HUES6 (cell line): ENCODE measurements around the gene SMIM38.

Source experiments
- H3K27ac ChIP-seq: 2 replicates; pipeline ENCODE4 v1.7.0; 2013; ENCODE audit warnings: low read depth, mild to moderate bottlenecking, low read length, inconsistent platforms
- H3K27me3 ChIP-seq: 2 replicates; pipeline ENCODE4 v1.6.1; 2013; ENCODE audit warnings: low read length; ENCODE audit not compliant: control insufficient read depth, insufficient read depth
- H3K36me3 ChIP-seq: 2 replicates; pipeline ENCODE4 v1.6.1; 2013; ENCODE audit warnings: low read length; ENCODE audit not compliant: control insufficient read depth, insufficient read depth
- H3K4me1 ChIP-seq: 2 replicates; pipeline ENCODE4 v1.6.1; 2013; ENCODE audit warnings: low read length; ENCODE audit not compliant: control insufficient read depth, insufficient read depth
- H3K4me3 ChIP-seq: 2 replicates; pipeline ENCODE4 v1.5.1; 2013; ENCODE audit warnings: low read depth, low read length
- H3K9ac ChIP-seq: one replicate; pipeline ENCODE4 v1.6.1; 2013; ENCODE audit warnings: mild to moderate bottlenecking, low read length
- H3K9me3 ChIP-seq: 2 replicates; pipeline ENCODE4 v1.6.1; 2013; ENCODE audit warnings: low read depth, low read length; ENCODE audit not compliant: control insufficient read depth, insufficient read depth

Gene SMIM38

DNA sequence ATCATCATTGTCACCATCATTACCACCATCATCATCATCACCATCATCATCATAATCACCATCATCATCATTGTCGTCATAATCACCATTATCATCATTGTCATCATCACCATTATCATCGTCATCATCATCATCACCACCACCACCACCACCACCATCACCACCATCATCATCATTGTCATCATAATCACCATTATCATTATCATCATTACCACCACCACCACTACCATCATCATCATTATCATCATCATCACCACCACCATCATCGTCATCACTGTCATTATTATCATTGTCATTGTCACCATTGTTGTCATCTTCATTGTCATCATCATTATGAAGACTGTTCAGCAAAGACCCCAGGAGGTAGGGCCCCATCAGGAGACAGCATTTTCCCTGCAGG, 33.3 kb downstream of the SMIM38 start:
- no peak overlapping the region for H3K4me3 ChIP-seq

DNA sequence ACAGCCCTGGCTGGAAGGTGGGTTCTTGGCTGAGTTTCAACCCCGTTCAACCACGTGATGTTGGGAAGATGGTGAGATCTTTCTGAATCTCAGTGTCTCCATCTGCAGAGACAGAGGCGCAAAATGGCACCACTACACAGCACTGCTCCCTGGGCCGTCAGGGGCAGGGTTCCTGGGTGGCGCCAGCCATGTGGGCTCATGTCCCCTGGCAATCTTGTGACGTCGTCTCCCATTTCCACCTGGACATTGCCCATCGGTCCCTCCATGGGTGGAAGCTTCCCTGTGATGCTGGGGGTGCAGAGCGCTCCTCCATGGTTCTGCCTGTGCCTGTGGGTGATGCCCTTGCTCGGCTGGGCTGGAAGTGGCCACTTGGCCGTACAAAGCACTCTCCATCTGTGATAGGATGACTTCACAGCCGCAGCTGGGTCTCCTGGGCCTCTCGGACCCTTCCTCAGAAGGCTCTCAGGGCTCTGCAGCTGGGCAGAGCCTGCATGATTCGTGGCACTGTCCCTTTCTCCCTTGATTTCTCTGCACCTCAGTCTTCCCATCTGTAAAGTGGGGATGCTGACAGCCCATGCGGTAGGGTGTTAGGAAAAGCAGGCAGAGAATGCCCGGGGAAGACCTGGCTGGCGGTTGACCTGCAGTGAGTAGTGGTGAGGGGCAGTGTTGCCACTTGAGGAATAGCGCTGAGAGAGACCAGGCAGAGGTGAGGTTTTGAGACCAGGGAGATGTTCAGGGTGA, 35.2 kb downstream of the SMIM38 start:
- Histone ChIP-seq H3K4me1 (no peaks in the 10 kb centered on the region; the same call in 1 of the 2 replicates), H3K27me3 (no peaks in the 10 kb centered on the region), H3K9me3 (peaks cover 9% of the 10 kb centered on the region), H3K9ac (no peak overlapping the region), H3K36me3 (no peaks in the 10 kb centered on the region), H3K4me3 (no peak overlapping the region), H3K27ac (no peak overlapping the region)

More for the DNA sequence above, 33.3 kb downstream of the SMIM38 start:
- Histone ChIP-seq H3K9ac (no peak overlapping the region), H3K27ac (no peak overlapping the region), H3K9me3 (peaks cover 9% of the 10 kb centered on the region), H3K27me3 (no peaks in the 10 kb centered on the region), H3K36me3 (no peaks in the 10 kb centered on the region), H3K4me1 (no peaks in the 10 kb centered on the region; the same call in 1 of the 2 replicates)

DNA sequence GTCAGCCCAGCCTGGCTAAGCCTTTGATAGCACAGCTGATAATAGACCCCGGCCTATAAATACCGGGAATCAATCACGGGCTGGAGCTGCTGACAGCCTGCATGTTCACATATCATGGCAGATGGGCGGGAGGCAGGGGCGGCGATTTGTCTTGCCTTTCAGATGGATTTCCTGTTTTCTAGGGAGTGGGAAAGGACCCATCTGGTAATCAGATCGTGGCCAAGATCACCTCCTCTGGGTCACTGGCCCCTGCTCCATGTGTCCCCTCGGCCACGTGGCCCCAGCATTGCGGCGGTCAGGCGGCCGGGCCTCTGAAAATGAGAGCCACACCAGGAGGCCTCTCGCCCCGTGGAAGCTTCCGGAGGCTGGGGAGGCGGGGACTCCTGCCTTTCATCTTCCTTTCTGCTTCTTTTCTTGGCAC, 36.6 kb downstream of the SMIM38 start:
- Histone ChIP-seq H3K27ac (no peak overlapping the region), H3K9me3 (peaks cover 6% of the 10 kb centered on the region), H3K9ac (no peak overlapping the region), H3K4me3 (no peak overlapping the region), H3K27me3 (no peaks in the 10 kb centered on the region), H3K4me1 (no peaks in the 10 kb centered on the region; the same call in 1 of the 2 replicates), H3K36me3 (no peaks in the 10 kb centered on the region)

DNA sequence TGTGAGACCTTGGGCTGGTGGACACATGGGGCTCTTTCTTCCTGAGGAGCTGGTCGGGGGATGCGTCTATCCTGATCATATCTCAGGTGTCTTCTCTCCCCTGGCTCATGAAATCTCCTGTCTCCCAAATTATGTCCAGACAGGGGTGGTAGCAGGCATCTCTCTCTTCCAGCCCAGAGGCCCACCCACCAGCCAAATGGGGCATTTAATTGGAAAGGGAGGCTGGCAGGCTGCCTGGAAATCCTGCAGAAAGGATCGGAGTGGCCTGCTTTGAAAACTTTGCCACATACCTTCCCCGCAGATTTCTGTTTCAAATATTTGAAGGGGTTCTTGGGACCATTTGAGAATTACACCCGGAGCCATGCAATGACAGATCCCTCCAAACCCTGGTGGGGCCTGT, 37.4 kb downstream of the SMIM38 start:
- Histone ChIP-seq H3K27me3 (no peaks in the 10 kb centered on the region), H3K9me3 (0 out of 2 replicates have a peak, but pooled peaks cover 2% of the 10 kb centered on the region), H3K36me3 (no peaks in the 10 kb centered on the region), H3K27ac (no peak overlapping the region), H3K9ac (no peak overlapping the region), H3K4me1 (no peaks in the 10 kb centered on the region; the same call in 1 of the 2 replicates), H3K4me3 (no peak overlapping the region)

DNA sequence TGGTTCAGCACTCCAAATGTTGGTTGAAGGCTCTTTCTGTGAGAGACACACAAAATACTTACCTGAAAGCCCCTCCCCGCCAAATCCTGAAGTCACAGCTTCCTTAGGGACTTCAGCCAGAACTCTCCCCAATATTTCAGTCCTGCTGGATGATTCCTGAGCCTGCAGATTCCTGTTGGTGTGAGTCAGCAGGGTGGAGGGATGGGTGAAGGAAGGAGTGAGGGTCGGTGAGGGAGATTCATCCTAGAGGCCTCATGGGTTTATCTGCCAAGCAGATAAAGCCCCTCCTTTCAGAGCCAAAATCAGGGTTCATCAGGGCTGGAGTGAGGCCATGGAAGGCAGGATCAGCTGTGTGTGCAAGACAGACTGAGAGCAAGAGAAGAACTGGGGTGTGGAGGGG, 37.9 kb downstream of the SMIM38 start:
- H3K4me3 ChIP-seq, result no peak overlapping the region
- 0 out of 2 replicates have a peak, but pooled peaks cover 2% of the 10 kb centered on the region for H3K9me3 ChIP-seq
- no peaks in the 10 kb centered on the region; the same call in 1 of the 2 replicates for H3K4me1 ChIP-seq
- no peak overlapping the region for H3K27ac ChIP-seq
- no peaks in the 10 kb centered on the region for H3K36me3 ChIP-seq
- no peak overlapping the region for H3K9ac ChIP-seq
- H3K27me3 ChIP-seq, result no peaks in the 10 kb centered on the region

DNA sequence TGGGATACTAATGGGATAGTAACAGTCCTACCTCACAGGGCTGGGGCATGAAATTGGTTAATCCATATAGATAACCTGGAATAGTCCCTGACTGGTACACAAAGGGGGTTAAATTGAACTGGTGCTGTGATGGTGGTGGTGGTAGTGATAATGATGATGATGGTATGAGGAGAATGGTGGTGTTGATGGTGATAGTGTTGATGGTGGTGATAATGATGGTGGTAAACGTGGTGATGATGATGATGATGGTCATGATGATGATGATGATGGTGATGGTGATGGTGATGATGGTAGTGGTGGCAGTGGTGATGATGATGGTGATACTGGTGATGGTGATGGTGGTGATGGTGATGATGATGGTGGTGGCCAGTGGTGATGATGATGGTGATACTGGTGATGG, 38.7 kb downstream of the SMIM38 start:
- Histone ChIP-seq H3K36me3 (no peaks in the 10 kb centered on the region), H3K9me3 (no peaks in the 10 kb centered on the region), H3K27me3 (no peaks in the 10 kb centered on the region), H3K9ac (no peak overlapping the region), H3K27ac (no peak overlapping the region), H3K4me3 (no peak overlapping the region), H3K4me1 (no peaks in the 10 kb centered on the region; the same call in 1 of the 2 replicates)

DNA sequence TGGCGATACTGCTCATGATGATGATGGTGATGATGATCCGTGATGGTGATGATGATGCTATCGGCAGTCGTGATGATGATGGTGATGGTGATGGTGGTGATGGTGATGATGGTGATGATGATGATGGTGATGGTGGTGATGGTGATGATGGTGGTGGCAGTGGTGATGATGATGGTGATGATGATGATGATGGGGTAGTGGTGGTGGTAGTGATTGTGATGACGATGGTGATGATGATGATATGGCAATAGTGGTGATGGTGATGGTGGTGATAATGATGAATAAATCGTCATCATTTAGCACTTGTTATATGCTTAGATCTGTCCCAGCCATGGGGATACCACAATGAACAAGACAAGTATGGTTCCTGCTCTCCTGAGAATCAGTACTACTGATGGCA, 39.2 kb downstream of the SMIM38 start:
- Histone ChIP-seq H3K4me3 (no peak overlapping the region), H3K27me3 (no peaks in the 10 kb centered on the region), H3K27ac (no peak overlapping the region), H3K9ac (no peak overlapping the region), H3K36me3 (no peaks in the 10 kb centered on the region), H3K4me1 (no peaks in the 10 kb centered on the region; the same call in 1 of the 2 replicates), H3K9me3 (no peaks in the 10 kb centered on the region)

DNA sequence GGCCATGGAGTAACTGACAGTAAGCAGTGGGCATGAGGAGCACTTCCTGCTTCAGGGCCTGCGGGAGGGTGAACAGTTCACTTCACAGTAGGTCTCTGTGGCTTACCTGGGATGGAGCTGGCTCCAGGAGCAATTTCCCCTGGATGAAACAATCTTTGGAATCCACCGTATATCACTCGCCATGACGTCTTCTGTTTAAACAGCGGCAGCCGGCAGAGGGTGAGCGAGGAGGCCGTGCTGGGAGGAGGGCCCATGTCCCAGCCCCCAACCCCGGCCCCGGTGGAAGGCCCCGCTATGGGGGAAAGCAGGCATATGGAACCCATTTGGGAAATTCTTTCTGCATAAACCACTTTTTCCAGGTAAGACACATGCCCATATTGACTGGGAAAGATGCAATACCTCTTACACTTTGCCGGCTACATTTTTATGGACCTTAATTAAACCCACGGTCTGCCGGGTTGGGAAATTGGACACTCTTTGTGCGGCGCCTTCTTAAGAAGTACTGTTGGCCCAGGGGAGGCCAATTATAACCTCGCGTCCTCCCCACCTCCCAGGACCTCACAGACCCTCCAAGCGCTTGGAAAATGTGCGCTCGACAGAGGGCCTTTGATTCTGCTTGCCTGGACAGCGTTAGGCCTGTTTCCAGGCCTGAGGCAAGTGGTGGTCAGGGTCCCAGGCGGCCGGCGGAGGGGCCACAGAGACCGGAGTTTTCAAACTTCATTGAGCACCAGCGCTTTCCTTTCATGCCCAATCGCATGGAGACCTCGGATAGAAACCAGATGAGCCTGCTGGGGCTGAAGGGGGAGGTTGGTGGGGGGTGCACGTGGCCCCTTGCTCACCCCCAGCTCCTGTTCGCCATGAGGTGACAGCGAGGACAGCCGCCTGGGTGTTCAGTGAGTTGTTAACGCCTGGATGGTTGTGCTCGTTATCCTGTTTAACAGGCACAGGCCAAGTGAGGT, 40.4 kb downstream of the SMIM38 start:
- H3K4me3 ChIP-seq, result no peak overlapping the region
- H3K4me1 ChIP-seq, result no peaks in the 10 kb centered on the region; the same call in 1 of the 2 replicates
- no peak overlapping the region for H3K27ac ChIP-seq
- no peaks in the 10 kb centered on the region for H3K27me3 ChIP-seq
- no peaks in the 10 kb centered on the region for H3K9me3 ChIP-seq
- no peaks in the 10 kb centered on the region for H3K36me3 ChIP-seq
- H3K9ac ChIP-seq, result no peak overlapping the region

DNA sequence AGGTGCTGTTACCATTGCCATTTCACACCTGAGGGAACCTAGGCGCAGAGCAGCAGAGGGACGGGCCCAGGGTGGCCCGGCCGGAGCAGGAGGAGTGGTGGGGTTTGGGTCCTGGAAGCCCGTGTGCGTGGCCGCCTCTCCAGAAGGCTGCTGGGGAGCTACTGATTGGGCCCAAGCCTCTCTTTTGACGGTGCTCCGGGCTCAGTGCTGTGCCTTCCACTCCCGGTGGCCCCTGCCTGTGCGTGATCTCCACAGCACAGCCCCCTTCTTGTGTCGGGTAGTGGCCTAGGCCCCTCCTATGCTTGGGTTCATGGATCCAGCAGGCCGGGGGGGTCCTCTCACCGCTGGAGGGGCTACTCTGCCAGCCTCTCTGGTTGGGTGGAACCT, 41.0 kb downstream of the SMIM38 start:
- H3K9me3 ChIP-seq, result no peaks in the 10 kb centered on the region
- no peak overlapping the region for H3K4me3 ChIP-seq
- H3K27ac ChIP-seq, result no peak overlapping the region
- H3K36me3 ChIP-seq, result no peaks in the 10 kb centered on the region
- no peaks in the 10 kb centered on the region; the same call in 1 of the 2 replicates for H3K4me1 ChIP-seq
- H3K9ac ChIP-seq, result no peak overlapping the region
- H3K27me3 ChIP-seq, result no peaks in the 10 kb centered on the region

DNA sequence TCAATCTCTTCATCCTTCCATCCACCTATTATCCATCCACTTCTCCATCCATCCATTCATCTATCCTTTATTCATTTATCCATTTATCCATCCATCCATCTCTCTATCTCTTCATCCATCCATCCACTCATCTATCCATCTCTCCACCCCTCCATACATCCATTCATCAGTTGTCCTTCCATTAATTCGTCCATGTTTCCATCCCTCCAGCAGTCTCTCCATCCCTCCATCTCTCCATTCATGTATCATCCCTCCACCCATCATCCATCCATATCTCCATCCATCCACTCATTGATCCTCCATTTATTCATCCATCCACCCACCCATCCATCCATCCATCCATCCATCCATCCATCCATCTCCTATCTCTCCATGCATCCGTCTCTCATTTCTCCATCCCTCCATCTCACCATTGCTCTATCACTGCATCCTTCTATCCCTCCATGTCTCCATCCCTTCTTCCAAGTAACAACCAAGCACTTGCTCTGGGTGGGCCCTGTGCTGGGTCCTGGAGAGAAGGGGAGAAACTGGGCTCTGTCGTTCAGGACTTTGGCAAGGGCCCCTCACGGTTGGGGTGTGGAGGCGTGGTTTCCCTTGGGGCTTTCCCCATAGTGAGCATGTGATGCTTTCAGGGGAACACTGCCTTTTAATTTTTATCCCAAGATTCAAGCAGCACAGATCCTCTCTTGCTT, 43.3 kb downstream of the SMIM38 start:
- H3K27ac ChIP-seq, result no peak overlapping the region
- no peaks in the 10 kb centered on the region for H3K27me3 ChIP-seq
- H3K4me3 ChIP-seq, result no peak overlapping the region
- no peaks in the 10 kb centered on the region for H3K9me3 ChIP-seq
- no peaks in the 10 kb centered on the region for H3K36me3 ChIP-seq
- H3K9ac ChIP-seq, result no peak overlapping the region
- no peaks in the 10 kb centered on the region for H3K4me1 ChIP-seq
